HepG2 (cell line): ENCODE data around the gene KAZN. TPM values are rescaled to one million over a fixed set of nuclear protein-coding genes. Genes with fewer than 3 reads are reported as not detected.

Experiments used
- ATF1 ChIP-seq: IDR thresholded peaks from 2 replicates; pipeline ENCODE4 v1.6.1; 2016; ENCODE audit warnings: mild to moderate bottlenecking, control low read depth
- CBX5 ChIP-seq: sonication (generic); formaldehyde crosslinking; IDR thresholded peaks from 2 replicates; pipeline ENCODE4 v1.4.0; 2020; ENCODE audit warnings: missing genetic modification reagents, borderline replicate concordance
- CEBPG ChIP-seq: IDR thresholded peaks from 2 replicates; pipeline ENCODE4 v1.6.1; 2016
- IKZF4 ChIP-seq: sonication (generic); formaldehyde crosslinking; IDR thresholded peaks from 2 replicates; pipeline ENCODE4 v1.5.1; 2020; ENCODE audit warnings: borderline replicate concordance, mild to moderate bottlenecking, low read depth, missing genetic modification reagents; ENCODE audit errors: not compliant biosample characterization
- IRF2 ChIP-seq: IDR thresholded peaks from 2 replicates; pipeline ENCODE4 v1.6.1; 2018; ENCODE audit warnings: missing genetic modification reagents, missing compliant biosample characterization
- KLF11 ChIP-seq: IDR thresholded peaks from 2 replicates; pipeline ENCODE4 v1.6.1; 2016; ENCODE audit warnings: missing compliant biosample characterization
- KLF6 ChIP-seq: IDR thresholded peaks from 2 replicates; pipeline ENCODE4 v1.8.0; 2016; ENCODE audit warnings: missing biosample characterization, missing genetic modification reagents
- KMT2B ChIP-seq: IDR thresholded peaks from 2 replicates; pipeline ENCODE4 v1.6.1; 2016; ENCODE audit warnings: missing genetic modification reagents, missing compliant biosample characterization
- PHF20 ChIP-seq: sonication (generic); formaldehyde crosslinking; IDR thresholded peaks from 2 replicates; pipeline ENCODE4 v1.5.0; 2020; ENCODE audit warnings: mild to moderate bottlenecking, missing genetic modification reagents
- PHF5A ChIP-seq: IDR thresholded peaks from one replicate; pipeline ENCODE4 v1.6.1; 2018; ENCODE audit warnings: low read depth, missing genetic modification reagents; ENCODE audit not compliant: unreplicated experiment
- PTBP1 ChIP-seq: fragments of 200-400 bp; formaldehyde crosslinking; IDR thresholded peaks from 2 replicates; pipeline ENCODE4 v1.6.1; 2018; ENCODE audit warnings: low read length, low read depth; ENCODE audit not compliant: poor library complexity, severe bottlenecking
- SIX1 ChIP-seq: sonication (generic); formaldehyde crosslinking; IDR thresholded peaks from 2 replicates; pipeline ENCODE4 v1.4.0; 2020; ENCODE audit warnings: missing genetic modification reagents, borderline replicate concordance
- TOPORS ChIP-seq: sonication (generic); formaldehyde crosslinking; IDR thresholded peaks from 2 replicates; pipeline ENCODE4 v1.8.0; 2023; ENCODE audit warnings: mild to moderate bottlenecking, missing genetic modification reagents
- ZNF251 ChIP-seq: sonication (generic); formaldehyde crosslinking; IDR thresholded peaks from 2 replicates; pipeline ENCODE4 v1.9.0; 2021; ENCODE audit warnings: mild to moderate bottlenecking, missing genetic modification reagents
- ZNF530 ChIP-seq: sonication (generic); formaldehyde crosslinking; IDR thresholded peaks from 2 replicates; pipeline ENCODE4 v1.5.0; 2020; ENCODE audit warnings: low read depth, mild to moderate bottlenecking, missing genetic modification reagents
- ZNF674 ChIP-seq: sonication (generic); formaldehyde crosslinking; IDR thresholded peaks from 2 replicates; pipeline ENCODE4 v1.5.0; 2020; ENCODE audit warnings: low read depth, mild to moderate bottlenecking, missing genetic modification reagents
- polyA plus RNA-seq, 8 experiments: library from polyadenylated mRNA; depleted of rRNA in 3 of 8; stranded (reverse) in 7 of 8; unstranded in 1 of 8; fragments of >200 nt; fragmentation: Illumina TruSeq in 4 of 8; extraction: Trizol in 4 of 8; gene quantifications; 2 replicates each; pipeline versions ENCODE4 v1.2.1 to v1.2.3, GENCODE V29; 2011 to 2016; ENCODE audit warnings: low read depth in 4 of 8, missing spikeins in 1 of 8, mixed read lengths in 1 of 8; ENCODE audit not compliant: insufficient read depth in 1 of 8
- total RNA-seq, 5 experiments: library from RNA; depleted of rRNA; stranded (reverse); fragments of >200 nt; fragmentation: Illumina TruSeq; extraction: Trizol; gene quantifications; 2 replicates each; pipeline ENCODE4 v1.2.3, GENCODE V29; 2016; ENCODE audit warnings: low read depth in 1 of 5
- TF ChIP-seq, protein P1 (sequence below): sonication (generic); formaldehyde crosslinking; IDR thresholded peaks from 2 replicates; pipeline ENCODE4 v1.5.0; 2020; ENCODE audit warnings: mild to moderate bottlenecking, missing genetic modification reagents, borderline replicate concordance
- TF ChIP-seq, protein P2 (sequence below): sonication (generic); formaldehyde crosslinking; IDR thresholded peaks from 2 replicates; pipeline ENCODE4 v1.9.0; 2021; ENCODE audit warnings: missing genetic modification reagents, borderline replicate concordance
- TF ChIP-seq, protein P3 (sequence below): sonication (generic); formaldehyde crosslinking; IDR thresholded peaks from 2 replicates; pipeline ENCODE4 v1.5.1; 2020; ENCODE audit warnings: missing genetic modification reagents, mild to moderate bottlenecking, borderline replicate concordance

The KAZN gene
- total and polyA plus RNA-seq, 2 of the 13 experiments (the other 11 are each of a cell fraction or from before 2014, with no cell fraction given): 10.4 to 13.5 TPM

- TF ChIP-seq IKZF4 (no peak), KMT2B (CRISPR knock-in tag) (no peak), KLF11 (no peak), CEBPG (CRISPR knock-in tag) (peak; percentile 18; the same call in 1 of the 2 replicates), ZNF251 (no peak), PHF20 (CRISPR knock-in tag) (no peak), KLF6 (CRISPR knock-in tag) (no peak), CBX5 (CRISPR knock-in tag) (peak; percentile 84; the same call in 1 of the 2 replicates), ATF1 (no peak), ZNF674 (CRISPR knock-in tag) (no peak), PHF5A (no peak), IRF2 (CRISPR knock-in tag) (no peak), SIX1 (peak; percentile 46; the same call in 1 of the 2 replicates), TOPORS (CRISPR knock-in tag) (no peak), ZNF530 (CRISPR knock-in tag) (no peak), PTBP1 (no peak)
- TF ChIP-seq, protein P1, sequence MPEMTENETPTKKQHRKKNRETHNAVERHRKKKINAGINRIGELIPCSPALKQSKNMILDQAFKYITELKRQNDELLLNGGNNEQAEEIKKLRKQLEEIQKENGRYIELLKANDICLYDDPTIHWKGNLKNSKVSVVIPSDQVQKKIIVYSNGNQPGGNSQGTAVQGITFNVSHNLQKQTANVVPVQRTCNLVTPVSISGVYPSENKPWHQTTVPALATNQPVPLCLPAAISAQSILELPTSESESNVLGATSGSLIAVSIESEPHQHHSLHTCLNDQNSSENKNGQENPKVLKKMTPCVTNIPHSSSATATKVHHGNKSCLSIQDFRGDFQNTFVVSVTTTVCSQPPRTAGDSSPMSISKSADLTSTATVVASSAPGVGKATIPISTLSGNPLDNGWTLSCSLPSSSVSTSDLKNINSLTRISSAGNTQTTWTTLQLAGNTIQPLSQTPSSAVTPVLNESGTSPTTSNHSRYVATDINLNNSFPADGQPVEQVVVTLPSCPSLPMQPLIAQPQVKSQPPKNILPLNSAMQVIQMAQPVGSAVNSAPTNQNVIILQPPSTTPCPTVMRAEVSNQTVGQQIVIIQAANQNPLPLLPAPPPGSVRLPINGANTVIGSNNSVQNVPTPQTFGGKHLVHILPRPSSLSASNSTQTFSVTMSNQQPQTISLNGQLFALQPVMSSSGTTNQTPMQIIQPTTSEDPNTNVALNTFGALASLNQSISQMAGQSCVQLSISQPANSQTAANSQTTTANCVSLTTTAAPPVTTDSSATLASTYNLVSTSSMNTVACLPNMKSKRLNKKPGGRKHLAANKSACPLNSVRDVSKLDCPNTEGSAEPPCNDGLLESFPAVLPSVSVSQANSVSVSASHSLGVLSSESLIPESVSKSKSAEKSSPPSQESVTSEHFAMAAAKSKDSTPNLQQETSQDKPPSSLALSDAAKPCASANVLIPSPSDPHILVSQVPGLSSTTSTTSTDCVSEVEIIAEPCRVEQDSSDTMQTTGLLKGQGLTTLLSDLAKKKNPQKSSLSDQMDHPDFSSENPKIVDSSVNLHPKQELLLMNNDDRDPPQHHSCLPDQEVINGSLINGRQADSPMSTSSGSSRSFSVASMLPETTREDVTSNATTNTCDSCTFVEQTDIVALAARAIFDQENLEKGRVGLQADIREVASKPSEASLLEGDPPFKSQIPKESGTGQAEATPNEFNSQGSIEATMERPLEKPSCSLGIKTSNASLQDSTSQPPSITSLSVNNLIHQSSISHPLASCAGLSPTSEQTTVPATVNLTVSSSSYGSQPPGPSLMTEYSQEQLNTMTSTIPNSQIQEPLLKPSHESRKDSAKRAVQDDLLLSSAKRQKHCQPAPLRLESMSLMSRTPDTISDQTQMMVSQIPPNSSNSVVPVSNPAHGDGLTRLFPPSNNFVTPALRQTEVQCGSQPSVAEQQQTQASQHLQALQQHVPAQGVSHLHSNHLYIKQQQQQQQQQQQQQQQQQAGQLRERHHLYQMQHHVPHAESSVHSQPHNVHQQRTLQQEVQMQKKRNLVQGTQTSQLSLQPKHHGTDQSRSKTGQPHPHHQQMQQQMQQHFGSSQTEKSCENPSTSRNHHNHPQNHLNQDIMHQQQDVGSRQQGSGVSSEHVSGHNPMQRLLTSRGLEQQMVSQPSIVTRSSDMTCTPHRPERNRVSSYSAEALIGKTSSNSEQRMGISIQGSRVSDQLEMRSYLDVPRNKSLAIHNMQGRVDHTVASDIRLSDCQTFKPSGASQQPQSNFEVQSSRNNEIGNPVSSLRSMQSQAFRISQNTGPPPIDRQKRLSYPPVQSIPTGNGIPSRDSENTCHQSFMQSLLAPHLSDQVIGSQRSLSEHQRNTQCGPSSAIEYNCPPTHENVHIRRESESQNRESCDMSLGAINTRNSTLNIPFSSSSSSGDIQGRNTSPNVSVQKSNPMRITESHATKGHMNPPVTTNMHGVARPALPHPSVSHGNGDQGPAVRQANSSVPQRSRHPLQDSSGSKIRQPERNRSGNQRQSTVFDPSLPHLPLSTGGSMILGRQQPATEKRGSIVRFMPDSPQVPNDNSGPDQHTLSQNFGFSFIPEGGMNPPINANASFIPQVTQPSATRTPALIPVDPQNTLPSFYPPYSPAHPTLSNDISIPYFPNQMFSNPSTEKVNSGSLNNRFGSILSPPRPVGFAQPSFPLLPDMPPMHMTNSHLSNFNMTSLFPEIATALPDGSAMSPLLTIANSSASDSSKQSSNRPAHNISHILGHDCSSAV (CRISPR knock-in tag): no peak
- TF ChIP-seq, protein P2, sequence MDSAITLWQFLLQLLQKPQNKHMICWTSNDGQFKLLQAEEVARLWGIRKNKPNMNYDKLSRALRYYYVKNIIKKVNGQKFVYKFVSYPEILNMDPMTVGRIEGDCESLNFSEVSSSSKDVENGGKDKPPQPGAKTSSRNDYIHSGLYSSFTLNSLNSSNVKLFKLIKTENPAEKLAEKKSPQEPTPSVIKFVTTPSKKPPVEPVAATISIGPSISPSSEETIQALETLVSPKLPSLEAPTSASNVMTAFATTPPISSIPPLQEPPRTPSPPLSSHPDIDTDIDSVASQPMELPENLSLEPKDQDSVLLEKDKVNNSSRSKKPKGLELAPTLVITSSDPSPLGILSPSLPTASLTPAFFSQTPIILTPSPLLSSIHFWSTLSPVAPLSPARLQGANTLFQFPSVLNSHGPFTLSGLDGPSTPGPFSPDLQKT (CRISPR knock-in tag): no peak
- TF ChIP-seq, protein P3, sequence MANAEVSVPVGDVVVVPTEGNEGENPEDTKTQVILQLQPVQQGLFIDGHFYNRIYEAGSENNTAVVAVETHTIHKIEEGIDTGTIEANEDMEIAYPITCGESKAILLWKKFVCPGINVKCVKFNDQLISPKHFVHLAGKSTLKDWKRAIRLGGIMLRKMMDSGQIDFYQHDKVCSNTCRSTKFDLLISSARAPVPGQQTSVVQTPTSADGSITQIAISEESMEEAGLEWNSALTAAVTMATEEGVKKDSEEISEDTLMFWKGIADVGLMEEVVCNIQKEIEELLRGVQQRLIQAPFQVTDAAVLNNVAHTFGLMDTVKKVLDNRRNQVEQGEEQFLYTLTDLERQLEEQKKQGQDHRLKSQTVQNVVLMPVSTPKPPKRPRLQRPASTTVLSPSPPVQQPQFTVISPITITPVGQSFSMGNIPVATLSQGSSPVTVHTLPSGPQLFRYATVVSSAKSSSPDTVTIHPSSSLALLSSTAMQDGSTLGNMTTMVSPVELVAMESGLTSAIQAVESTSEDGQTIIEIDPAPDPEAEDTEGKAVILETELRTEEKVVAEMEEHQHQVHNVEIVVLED (CRISPR knock-in tag): no peak
Measured at GRCh38 chr1:15020943-15021745, 422.7 kb downstream of the KAZN start (continued).
